Erythroblast (primary cell): ENCODE results near the gene CLDN22.
"Not testable (repeated sequence)": the region's sequence is repeated elsewhere in the genome, so short reads cannot be mapped to it uniquely, and the experiment has no call there.

Source experiments
- DNase-seq, 2 experiments: peaks; one replicate each; lab custom pipeline; 2025; lab: John Stamatoyannopoulos, UW
- GATA1 ChIP-seq: IDR thresholded peaks from 2 replicates; pipeline ENCODE4 v1.6.1; 2011; ENCODE audit warnings: low read depth, mild to moderate bottlenecking, control low read depth, low read length, moderate library complexity
- POLR2A ChIP-seq: IDR thresholded peaks from 2 replicates; pipeline ENCODE4 v1.6.1; 2011; ENCODE audit warnings: mild to moderate bottlenecking, low read length

CLDN22 gene

DNA sequence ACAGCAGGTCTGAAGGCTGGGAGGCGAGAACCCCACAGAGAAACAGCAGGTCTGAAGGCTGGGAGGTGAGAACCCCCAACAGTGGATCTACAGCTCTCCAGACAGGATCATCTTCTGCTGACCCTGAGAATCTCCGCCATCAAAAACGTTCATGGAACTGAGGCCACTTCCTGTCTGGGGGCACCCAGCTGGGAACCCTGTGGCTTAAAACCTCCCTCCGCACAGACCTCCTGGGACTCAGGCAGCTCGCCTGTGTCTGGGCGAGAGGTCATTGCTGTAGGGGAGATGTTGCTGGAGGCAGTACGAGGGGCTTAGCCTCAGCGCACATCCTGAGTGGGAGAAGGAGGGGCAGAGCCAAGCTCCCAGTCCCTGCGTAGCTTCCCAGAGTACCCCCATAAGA lies 17.3 kb upstream of the CLDN22 start:
- DNase-seq: no peak
- TF ChIP-seq POLR2A: no peak
- TF ChIP-seq GATA1: no peak

- DNase-seq: no peak
- no peak for TF ChIP-seq POLR2A
- no peak for TF ChIP-seq GATA1
These were observed 15.4 kb upstream of the CLDN22 start for GRCh38 chr4:183335369-183335940.

DNA sequence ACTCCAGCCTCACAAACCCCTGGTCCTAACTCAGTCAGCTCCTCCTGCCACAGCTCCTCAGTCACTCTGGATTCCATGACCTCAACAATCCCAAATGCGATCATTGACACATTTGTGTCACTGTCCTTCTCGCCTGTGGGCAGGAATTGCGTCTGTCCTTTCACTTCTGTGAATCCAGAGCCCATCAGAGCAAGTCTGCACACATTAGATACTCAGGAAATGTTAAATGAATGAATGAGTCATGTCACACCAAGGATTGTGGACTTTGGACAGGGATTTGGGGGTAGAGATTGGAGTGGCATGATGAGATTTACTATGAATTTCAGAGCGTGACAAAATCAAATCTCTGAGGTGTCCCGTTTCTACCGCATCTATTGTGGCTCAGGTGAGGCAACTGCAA lies 13.9 kb upstream of the CLDN22 start:
- no peak for DNase-seq
- TF ChIP-seq GATA1 (no peak), POLR2A (no peak)

GRCh38 chr4:183333202-183333601 lies 13.1 kb upstream of the CLDN22 start:
- TF ChIP-seq POLR2A (no peak), GATA1 (no peak)
- DNase-seq: no peak

- no peak for DNase-seq
- no peak for TF ChIP-seq POLR2A
- no peak for TF ChIP-seq GATA1
These were observed 12.4 kb upstream of the CLDN22 start for GRCh38 chr4:183332447-183332846.

GRCh38 chr4:183330841-183331240 lies 10.8 kb upstream of the CLDN22 start:
- DNase-seq: no peak
- TF ChIP-seq POLR2A: no peak
- no peak for TF ChIP-seq GATA1

DNA sequence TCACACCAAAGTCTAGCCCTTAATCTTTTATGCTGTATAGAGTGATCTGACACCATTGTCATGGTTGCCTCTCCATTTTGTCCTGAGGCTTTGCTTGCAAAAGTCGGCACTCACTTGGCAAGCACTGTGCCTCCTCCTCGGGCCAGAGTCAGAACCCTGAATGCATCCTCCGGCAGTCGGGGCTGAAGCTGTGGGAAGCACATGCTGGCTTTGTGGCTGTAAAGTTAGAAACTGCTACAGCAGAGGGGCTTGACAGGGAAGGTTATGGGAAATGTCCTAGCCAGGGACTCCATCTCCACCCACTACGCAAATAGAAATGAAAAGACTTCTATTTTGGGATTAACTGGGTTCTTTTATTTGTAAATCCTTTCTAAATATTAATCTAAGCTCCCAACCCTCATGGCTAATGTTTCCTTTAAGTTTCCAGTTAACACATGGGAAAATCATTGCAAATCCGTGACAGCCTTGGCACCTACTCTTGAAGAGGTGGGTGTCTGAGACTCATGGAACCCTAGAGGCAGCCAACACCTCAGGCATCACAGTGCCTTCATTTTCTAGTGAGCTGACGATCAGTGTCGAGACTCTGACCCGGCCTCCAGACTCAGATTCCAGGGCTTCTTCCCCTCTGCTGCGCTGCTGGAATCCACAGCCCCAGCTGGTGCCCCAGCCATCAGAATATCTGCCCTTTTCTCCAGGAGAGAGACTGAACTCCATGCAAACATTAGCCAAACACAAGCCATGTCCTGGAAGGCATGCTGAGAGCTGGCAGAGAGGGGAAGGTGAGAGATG lies 10.1 kb upstream of the CLDN22 start:
- no peak for DNase-seq
- TF ChIP-seq GATA1 (no peak), POLR2A (no peak)

GRCh38 chr4:183329244-183329643 lies 9.2 kb upstream of the CLDN22 start:
- TF ChIP-seq POLR2A: no peak
- no peak for TF ChIP-seq GATA1
- no peak for DNase-seq

DNA sequence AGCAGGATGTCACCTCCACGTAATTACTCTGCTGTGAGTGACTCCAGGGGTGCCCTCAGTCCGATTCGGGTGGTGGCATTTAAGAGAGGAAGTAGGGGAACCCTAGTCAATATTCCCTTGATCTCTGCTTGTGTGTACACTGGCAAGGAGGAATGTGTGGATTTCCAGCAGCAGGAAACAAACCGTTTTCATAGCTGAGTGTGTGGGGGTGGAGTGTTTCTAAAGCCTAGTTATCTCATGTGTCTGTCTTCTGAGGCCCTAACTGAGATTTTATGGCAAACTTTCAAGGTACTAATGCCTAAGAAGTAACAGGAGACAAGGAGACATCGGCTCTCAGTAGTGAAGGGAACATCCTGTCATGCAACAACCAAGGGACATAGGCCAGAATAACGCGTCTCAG lies 8.8 kb upstream of the CLDN22 start:
- no peak for DNase-seq
- no peak for TF ChIP-seq POLR2A
- TF ChIP-seq GATA1: no peak

DNA sequence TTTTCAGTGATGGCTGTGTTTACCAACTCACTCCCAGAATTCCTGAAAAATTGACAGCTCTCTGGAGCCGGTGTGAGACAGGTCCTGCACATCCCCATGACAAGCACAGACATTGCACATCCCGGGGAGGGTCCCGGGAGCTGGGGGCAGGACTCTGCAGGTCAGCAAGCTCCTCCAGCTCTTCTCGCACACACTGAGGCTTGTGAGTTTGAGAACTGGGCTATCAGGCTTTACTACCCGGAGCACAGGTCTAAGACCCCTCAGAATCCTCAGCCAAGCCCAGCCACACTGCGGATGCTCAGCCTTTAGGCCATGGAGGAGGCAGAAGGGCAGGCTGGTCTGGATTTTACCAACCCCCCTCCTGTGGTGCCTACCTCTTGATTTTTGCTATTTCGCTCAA lies 7.8 kb upstream of the CLDN22 start:
- TF ChIP-seq POLR2A (no peak), GATA1 (no peak)
- DNase-seq: no peak

DNA sequence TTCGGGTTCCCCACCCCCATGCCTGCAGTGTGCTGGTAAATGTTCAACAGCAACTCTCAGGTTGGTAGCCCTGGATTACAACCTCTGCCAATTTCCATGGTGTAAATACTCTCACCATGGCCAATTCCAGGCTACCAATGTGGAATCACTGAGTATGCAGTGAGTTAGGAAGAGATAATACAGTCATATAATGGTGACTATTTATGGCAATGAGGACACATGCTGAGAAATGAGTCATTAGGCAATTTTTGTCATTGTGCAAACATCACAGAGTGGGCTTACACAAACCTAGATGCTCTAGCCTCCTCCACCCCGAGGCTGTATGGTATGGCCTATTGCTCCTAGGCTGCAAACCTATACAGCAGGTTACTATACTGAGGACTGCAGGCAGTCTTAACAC lies 6.8 kb upstream of the CLDN22 start:
- DNase-seq: no peak
- TF ChIP-seq GATA1: no peak
- no peak for TF ChIP-seq POLR2A

- not testable (repeated sequence) for DNase-seq
These were observed 6.3 kb upstream of the CLDN22 start for GRCh38 chr4:183326387-183326786.

DNA sequence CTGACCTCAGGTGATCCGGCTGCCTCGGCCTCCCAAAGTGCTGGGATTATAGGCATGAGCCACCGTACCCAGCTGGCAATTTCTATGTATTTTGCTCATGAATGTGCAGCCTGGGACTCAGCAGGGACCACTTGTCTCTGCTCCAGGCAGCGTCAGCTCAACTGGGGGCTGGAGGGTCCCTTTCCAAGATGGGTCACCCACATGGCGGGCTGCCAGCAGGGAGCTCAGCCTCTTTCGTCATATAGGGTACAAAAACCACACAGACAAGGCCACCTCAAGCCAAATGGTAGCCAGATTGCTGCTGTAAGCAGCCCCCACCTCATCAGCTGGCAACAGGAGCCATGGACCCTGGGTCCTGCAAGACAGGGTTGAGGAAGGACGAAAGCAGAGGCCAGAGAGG lies 4.5 kb upstream of the CLDN22 start:
- DNase-seq: no peak
- TF ChIP-seq GATA1 (no peak), POLR2A (no peak)

GRCh38 chr4:183324056-183324455 lies 4.0 kb upstream of the CLDN22 start:
- DNase-seq: not testable (repeated sequence)

GRCh38 chr4:183323295-183323694 lies 3.2 kb upstream of the CLDN22 start:
- DNase-seq: no peak
- TF ChIP-seq POLR2A: no peak
- TF ChIP-seq GATA1: no peak
